Activated naive CD8-positive, alpha-beta T cell treated with anti-CD3 and anti-CD28 coated beads for 36 hours (primary cell): Measurements from ENCODE around the gene SOWAHA. TPM values are rescaled to one million over a fixed set of nuclear protein-coding genes. Genes with fewer than 3 reads are reported as not detected.
"Not testable (repeated sequence)": the region's sequence is repeated elsewhere in the genome, so short reads cannot be mapped to it uniquely, and the experiment has no call there.

Experiments used
- DNase-seq: peaks from one replicate; pipeline ENCODE4 v3.0.0; 2021
- H3K27ac Mint-ChIP-seq: one replicate; pipeline ENCODE4 v1.8.0; 2022; ENCODE audit warnings: mild to moderate bottlenecking, moderate library complexity, mixed read lengths
- H3K27me3 Mint-ChIP-seq: one replicate; pipeline ENCODE4 v1.8.0; 2022; ENCODE audit warnings: mild to moderate bottlenecking, mixed read lengths
- H3K36me3 Mint-ChIP-seq: one replicate; pipeline ENCODE4 v1.8.0; 2021; ENCODE audit warnings: mild to moderate bottlenecking, mixed read lengths
- H3K4me1 Mint-ChIP-seq: one replicate; pipeline ENCODE4 v1.8.0; 2021; ENCODE audit warnings: mixed read lengths
- H3K4me3 Mint-ChIP-seq: one replicate; pipeline ENCODE4 v1.8.0; 2022; ENCODE audit warnings: mild to moderate bottlenecking, moderate library complexity, mixed read lengths
- H3K9me3 Mint-ChIP-seq: one replicate; pipeline ENCODE4 v1.8.0; 2022; ENCODE audit warnings: mixed read lengths
- total RNA-seq, 2 experiments: library from RNA; stranded (reverse); gene quantifications; one replicate each; pipeline ENCODE4 v1.2.3, GENCODE V29; 2021

The SOWAHA gene
- total RNA-seq, 2 experiments from 2014 or later = 0.06 TPM; not detected in 1

DNA sequence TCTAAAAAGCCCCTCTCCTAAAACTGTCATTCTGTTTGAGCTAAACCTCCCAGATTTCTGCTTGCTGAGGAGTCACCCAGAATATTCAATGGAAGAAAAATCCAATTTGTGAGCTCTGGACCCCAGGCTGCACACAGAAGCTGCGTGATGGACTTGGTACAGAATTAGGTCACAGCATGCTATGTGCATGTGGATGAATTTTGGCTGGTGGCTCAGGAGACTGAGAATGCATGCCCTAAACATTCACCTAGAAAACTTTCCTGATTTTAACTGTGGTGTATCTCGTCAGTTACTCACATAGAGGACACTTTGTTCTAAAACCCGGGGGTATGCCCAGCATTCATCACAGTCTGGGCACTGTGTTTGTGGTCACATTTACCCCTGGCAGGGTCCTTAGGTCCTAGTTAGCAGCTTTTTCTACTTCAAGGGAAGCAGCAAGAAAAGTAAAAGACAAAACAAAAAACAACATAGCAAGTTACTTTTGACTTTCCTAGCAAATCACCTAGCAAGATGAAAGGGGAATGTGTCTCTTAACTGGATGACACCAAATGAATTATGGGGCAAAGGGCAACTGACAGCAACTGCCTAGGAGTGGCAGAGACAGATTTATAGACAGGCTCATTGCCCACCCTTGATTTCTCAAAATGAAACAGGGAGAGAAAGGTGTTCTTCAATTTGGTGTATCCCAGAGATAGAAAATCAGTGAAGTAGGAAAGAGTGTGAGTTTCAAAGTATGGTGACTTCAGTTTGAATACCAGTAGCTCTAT is 25.6 kb downstream of the SOWAHA start:
- H3K27me3 Mint-ChIP-seq = no peaks in the 10 kb centered on the region
- H3K9me3 Mint-ChIP-seq = no peaks in the 10 kb centered on the region
- H3K4me3 Mint-ChIP-seq = no peak overlapping the region
- no peak overlapping the region for H3K27ac Mint-ChIP-seq
- H3K4me1 Mint-ChIP-seq = no peaks in the 10 kb centered on the region
- H3K36me3 Mint-ChIP-seq = no peaks in the 10 kb centered on the region
- no peak for DNase-seq

DNA sequence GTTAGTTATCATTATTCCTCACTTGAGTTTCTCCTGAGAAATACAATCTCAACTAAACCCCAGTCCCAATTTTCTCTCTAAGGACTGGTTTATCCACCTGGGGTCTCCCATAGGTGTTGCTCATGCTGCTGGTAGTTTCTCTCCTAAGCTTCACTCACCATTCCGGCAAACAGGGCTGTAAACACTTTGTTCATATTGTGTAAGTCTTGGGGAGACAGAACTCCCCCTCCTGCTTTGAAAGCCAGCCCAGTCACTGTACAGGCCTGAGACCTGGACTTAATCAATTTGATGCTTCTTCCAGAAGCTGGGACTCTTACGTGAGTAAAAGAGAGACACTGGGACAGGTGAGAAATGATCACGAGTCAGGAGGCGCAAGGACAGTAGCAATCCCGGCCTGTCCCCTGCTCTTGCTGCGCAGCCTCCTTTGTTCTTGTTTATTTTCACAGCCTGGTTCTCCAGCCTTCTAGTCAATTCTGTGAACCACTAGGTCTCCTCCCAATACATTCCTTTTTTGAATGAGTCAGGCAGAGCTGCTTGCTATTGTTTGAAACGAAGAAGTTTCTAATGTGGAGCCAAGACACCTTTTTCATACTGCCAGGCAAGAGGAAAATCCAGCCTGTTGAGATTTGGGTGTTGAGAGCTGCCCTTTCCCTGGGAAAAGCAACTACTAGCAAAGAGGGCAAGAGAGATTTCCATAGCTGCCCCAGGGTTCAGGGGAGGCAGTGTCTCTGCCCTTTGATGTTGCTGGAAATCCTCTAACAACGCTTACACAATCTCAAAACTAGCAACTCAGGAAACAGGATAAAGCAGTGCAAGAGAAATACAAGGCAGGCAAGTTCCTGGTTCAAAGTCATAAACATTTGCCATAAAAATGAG is 26.6 kb downstream of the SOWAHA start:
- no peaks in the 10 kb centered on the region for H3K27me3 Mint-ChIP-seq
- H3K4me1 Mint-ChIP-seq = no peaks in the 10 kb centered on the region
- H3K27ac Mint-ChIP-seq = no peak overlapping the region
- no peaks in the 10 kb centered on the region for H3K36me3 Mint-ChIP-seq
- no peaks in the 10 kb centered on the region for H3K9me3 Mint-ChIP-seq
- DNase-seq = no peak
- no peak overlapping the region for H3K4me3 Mint-ChIP-seq

DNA sequence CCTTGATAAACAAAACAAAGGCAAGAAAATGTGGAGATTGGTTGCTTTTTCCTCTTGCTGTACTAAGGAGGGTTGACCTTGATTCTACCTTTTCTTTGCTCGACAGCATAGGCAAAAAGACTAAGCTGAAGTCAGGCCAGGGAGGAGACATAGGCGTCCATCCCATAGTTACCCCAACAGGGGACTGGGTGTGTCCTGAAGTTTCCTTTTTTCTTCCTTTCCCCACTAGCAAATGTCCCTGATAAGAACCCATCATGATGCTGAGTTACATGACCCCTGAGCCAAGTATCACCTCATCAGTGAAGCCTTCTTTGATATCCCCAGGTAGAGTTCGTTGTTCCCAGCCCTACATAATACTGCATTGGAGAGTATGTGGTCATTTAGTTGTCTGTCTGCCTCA is 27.2 kb downstream of the SOWAHA start:
- Mint-ChIP-seq H3K27me3 (no peaks in the 10 kb centered on the region), H3K9me3 (no peaks in the 10 kb centered on the region), H3K27ac (no peak overlapping the region), H3K4me3 (no peak overlapping the region), H3K4me1 (no peaks in the 10 kb centered on the region), H3K36me3 (no peaks in the 10 kb centered on the region)
- DNase-seq = no peak

DNA sequence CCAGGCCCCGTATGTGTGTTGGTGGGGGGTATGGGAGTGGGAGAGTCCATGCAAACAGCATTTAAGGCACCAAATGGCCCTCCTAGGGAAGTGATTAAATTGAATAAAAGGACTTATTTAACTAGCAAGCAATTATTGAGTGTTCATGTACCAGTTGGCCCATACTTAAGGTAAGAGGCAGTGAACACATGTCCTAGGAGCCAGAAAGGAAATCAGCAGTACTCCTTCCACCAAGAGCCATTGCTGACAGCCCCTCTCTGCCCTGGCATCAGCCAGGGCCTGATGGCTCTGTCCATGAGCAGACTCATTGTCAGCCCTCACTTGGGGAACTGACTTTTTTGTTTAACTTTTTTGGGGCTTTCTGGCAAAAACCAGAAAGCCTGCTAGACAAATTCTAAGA is 27.8 kb downstream of the SOWAHA start:
- no peak for DNase-seq
- Mint-ChIP-seq H3K4me1 (no peaks in the 10 kb centered on the region), H3K4me3 (no peak overlapping the region), H3K36me3 (no peaks in the 10 kb centered on the region), H3K9me3 (no peaks in the 10 kb centered on the region), H3K27ac (no peak overlapping the region), H3K27me3 (no peaks in the 10 kb centered on the region)

DNA sequence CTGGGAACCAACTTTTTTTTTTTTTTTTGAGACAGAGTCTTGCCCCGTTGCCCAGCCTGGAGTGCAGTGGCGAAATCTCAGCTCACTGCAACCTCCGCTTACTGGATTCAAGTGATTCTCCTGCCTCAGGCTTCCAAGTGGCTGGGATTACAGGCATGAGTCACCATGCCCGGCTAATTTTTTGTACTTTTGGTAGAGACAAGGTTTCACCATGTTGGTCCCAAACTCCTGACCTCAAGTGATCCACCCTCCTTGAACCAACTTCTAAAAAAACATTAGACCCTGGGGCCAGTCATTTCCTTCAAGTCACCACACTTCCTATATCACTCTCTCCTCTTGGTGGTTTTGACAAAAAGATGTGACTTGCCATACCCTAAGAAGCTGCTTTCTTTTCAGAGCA is 28.2 kb downstream of the SOWAHA start:
- H3K36me3 Mint-ChIP-seq = no peaks in the 10 kb centered on the region
- DNase-seq = no peak
- no peaks in the 10 kb centered on the region for H3K4me1 Mint-ChIP-seq
- H3K9me3 Mint-ChIP-seq = no peaks in the 10 kb centered on the region
- no peak overlapping the region for H3K27ac Mint-ChIP-seq
- H3K4me3 Mint-ChIP-seq = no peak overlapping the region
- H3K27me3 Mint-ChIP-seq = no peaks in the 10 kb centered on the region

DNA sequence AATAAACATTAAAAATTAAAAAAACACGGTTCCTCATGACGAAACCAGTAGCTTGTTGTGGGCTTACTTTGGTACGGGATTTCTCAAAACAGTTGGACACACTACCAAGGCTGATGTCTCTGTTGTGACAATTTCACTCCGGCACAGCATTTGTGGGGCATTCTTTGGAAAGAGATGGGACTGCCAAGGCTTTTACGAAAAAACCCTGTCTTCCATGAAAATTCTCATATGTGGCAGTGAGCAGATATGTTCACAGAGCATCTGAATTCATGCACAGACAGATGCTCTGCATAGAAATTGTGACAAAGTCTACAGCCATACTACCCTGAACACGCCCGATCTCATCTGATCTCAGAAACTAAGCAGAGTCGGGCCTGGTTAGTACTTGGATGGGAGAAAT is 35.2 kb downstream of the SOWAHA start:
- Mint-ChIP-seq H3K27me3 (no peaks in the 10 kb centered on the region), H3K36me3 (no peaks in the 10 kb centered on the region), H3K4me1 (no peaks in the 10 kb centered on the region), H3K4me3 (no peak overlapping the region), H3K27ac (no peak overlapping the region), H3K9me3 (no peaks in the 10 kb centered on the region)
- DNase-seq = no peak

DNA sequence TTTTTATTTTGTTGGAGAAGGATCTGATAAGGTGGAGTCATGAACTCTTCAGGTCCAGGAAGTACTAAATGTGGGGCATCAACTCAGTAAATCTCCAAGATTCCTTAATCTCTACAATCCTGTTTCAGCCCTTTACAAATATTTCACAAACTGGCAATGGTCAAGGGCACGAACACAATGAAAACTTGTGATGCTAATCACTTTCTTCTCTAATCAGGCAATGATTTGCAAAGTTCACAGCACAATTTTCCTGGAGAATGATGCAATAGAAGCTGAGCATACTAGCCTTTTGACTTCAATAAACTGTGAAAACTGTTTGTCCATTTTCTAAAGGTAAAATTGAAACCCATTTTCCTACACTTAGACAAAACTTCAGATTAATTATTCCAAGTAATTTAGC is 36.2 kb downstream of the SOWAHA start:
- Mint-ChIP-seq H3K36me3 (no peaks in the 10 kb centered on the region), H3K27me3 (no peaks in the 10 kb centered on the region), H3K27ac (no peak overlapping the region), H3K9me3 (no peaks in the 10 kb centered on the region), H3K4me3 (no peak overlapping the region), H3K4me1 (no peaks in the 10 kb centered on the region)
- no peak for DNase-seq

DNA sequence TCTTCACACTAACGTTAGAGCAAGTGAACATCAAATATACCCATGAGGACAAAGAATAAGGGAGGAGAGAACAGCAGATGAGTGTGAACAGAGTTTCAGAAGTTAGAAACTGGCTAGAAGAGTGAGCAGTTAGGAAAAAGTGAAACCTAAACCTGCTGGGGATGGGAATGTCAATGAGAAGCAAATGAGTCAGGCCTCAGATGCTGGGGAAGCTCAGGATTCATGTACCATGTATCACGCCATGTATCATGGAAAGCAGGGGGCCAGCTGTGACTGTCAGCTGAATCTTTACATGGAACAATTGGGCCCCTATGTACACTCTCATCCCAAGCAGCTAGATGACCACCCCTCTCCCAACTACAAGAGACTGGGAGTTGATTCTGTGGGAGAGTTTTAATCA is 37.0 kb downstream of the SOWAHA start:
- H3K36me3 Mint-ChIP-seq = no peaks in the 10 kb centered on the region
- H3K4me3 Mint-ChIP-seq = no peak overlapping the region
- H3K4me1 Mint-ChIP-seq = no peaks in the 10 kb centered on the region
- no peak for DNase-seq
- H3K9me3 Mint-ChIP-seq = no peaks in the 10 kb centered on the region
- H3K27me3 Mint-ChIP-seq = no peaks in the 10 kb centered on the region
- no peak overlapping the region for H3K27ac Mint-ChIP-seq

DNA sequence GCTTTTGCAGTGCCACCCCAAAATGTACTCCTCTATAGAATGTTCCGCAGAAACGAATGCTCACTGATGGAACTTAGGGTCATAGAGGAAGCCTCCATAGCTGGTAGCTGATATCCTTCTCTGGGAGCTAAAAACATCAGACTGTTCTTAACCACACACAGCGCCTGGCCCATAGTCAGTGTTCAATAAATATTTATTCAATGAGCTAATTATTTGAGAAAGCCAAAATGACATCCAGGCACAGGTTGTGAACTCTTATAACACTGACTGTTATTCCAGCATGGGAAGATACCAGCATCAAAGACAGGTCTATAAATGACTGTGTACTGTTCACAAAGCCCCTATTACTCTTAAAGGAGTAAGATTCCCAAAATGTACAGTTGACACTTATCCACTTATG is 40.2 kb downstream of the SOWAHA start:
- Mint-ChIP-seq H3K27me3 (peaks cover 4% of the 10 kb centered on the region), H3K36me3 (no peaks in the 10 kb centered on the region), H3K27ac (no peak overlapping the region), H3K4me1 (no peaks in the 10 kb centered on the region), H3K9me3 (no peaks in the 10 kb centered on the region), H3K4me3 (no peak overlapping the region)
- DNase-seq = no peak

DNA sequence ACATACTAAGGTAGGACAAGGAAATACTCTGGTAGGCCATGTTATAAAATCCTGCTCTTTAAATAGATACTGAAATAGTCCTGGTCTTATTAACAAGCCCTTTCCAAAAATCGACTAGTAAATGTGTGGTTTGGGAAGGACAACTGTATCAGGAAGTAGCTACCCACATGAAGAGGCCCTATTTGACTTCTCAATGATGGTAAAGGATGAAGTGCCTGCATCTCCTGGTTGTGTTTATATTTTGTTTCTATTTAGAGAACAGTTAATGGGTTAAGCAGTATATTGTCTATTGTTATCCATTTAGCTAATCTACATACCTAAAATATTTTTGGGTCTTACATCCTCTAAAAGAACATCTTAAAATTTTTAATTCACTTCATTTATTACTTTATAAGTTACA is 40.7 kb downstream of the SOWAHA start:
- Mint-ChIP-seq H3K4me1 (no peaks in the 10 kb centered on the region), H3K27me3 (peaks cover 4% of the 10 kb centered on the region), H3K4me3 (no peak overlapping the region), H3K36me3 (no peaks in the 10 kb centered on the region), H3K9me3 (no peaks in the 10 kb centered on the region), H3K27ac (no peak overlapping the region)
- no peak for DNase-seq

DNA sequence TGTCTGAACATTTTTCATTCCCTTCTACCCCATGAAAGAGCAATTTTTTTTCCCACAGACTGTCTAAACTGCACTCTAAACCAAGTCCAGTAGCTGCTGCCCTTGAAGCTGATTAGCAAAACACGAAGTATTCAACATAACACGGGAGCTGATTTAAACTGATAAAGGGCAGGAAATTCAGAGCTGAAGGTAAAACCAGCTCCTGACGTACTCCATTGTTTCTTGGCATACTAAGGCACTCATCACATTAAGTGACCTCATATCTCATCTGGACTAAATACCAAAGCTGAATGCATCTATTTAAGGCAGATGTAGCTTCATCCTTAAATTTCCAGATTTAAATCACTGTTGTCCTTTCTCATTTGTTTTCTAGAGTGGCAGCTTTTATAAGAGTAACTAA is 41.2 kb downstream of the SOWAHA start:
- H3K27ac Mint-ChIP-seq = no peak overlapping the region
- no peaks in the 10 kb centered on the region for H3K9me3 Mint-ChIP-seq
- no peaks in the 10 kb centered on the region for H3K4me1 Mint-ChIP-seq
- DNase-seq = no peak
- H3K36me3 Mint-ChIP-seq = no peaks in the 10 kb centered on the region
- peaks cover 4% of the 10 kb centered on the region for H3K27me3 Mint-ChIP-seq
- H3K4me3 Mint-ChIP-seq = no peak overlapping the region

DNA sequence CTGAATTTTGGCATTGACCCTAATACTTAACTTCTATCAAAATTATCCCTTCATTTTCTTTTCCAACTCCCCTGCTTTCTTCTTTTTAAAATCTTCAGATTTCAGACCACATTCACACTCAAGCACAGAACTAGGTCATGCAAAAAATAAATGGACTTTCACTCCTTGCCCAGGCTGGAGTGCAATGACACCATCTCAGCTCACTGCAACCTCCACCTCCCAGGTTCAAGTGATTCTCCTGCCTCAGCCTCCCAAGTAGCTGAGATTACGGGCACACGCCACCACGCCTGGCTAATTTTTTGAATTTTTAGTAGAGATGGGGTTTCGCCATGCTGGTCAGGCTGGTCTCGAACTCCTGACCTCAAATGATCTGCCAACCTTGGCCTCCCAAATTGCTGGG is 41.9 kb downstream of the SOWAHA start:
- not testable (repeated sequence) for H3K4me3 Mint-ChIP-seq, H3K4me1 Mint-ChIP-seq, H3K27ac Mint-ChIP-seq, H3K36me3 Mint-ChIP-seq, H3K27me3 Mint-ChIP-seq, H3K9me3 Mint-ChIP-seq, DNase-seq

DNA sequence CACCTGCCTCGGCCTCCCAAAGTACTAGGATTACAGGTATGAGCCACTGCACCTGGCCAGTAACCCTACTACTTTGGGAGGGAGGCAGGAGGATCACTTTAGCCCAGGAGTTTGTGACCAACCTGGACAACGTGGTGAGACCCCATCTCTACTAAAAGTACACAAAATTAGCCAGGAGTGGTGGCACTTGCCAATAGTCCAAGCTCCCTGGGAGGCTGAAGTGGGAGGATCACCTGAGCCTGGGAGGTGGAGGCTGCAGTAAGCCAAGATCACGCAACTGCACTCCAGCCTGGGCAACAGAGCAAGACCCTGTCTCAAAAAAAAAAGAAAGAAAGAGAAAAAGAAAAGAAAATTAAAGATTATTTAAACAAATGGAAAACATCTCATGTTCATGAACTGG is 42.9 kb downstream of the SOWAHA start:
- no peak for DNase-seq
- no peaks in the 10 kb centered on the region for H3K4me1 Mint-ChIP-seq
- H3K36me3 Mint-ChIP-seq = no peaks in the 10 kb centered on the region

DNA sequence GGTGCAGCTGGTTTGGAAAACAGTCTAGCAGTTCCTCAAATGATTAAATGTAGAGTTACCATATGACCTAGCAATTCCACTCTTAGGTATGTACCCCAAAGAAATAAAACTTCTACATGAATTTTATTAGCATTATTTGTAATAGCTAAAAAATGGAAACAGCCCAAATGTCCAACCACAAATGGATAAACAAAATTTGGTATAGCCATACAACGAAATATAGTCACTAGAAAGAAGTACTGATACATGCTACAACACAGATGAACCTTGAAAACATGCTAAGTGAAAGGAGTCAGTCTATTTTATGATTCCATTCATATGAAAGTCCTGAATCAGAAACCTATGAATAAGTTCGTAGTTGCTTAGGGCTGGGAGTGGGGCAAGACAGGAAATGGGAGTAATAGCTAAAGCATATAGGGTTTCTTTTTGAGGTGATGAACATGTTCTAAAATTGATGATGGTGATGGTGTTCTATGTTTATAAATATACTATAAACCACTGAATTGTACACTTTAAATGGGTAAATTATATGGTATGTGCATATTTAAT is 46.9 kb downstream of the SOWAHA start:
- peaks cover 4% of the 10 kb centered on the region for H3K27me3 Mint-ChIP-seq
- H3K4me1 Mint-ChIP-seq = no peaks in the 10 kb centered on the region
- no peak overlapping the region for H3K27ac Mint-ChIP-seq
- H3K36me3 Mint-ChIP-seq = no peaks in the 10 kb centered on the region
- no peaks in the 10 kb centered on the region for H3K9me3 Mint-ChIP-seq
- DNase-seq = no peak
- no peak overlapping the region for H3K4me3 Mint-ChIP-seq

More for the DNA sequence above, 42.9 kb downstream of the SOWAHA start:
- no peaks in the 10 kb centered on the region for H3K9me3 Mint-ChIP-seq
- no peak overlapping the region for H3K4me3 Mint-ChIP-seq
- no peak overlapping the region for H3K27ac Mint-ChIP-seq
- peaks cover 4% of the 10 kb centered on the region for H3K27me3 Mint-ChIP-seq

DNA sequence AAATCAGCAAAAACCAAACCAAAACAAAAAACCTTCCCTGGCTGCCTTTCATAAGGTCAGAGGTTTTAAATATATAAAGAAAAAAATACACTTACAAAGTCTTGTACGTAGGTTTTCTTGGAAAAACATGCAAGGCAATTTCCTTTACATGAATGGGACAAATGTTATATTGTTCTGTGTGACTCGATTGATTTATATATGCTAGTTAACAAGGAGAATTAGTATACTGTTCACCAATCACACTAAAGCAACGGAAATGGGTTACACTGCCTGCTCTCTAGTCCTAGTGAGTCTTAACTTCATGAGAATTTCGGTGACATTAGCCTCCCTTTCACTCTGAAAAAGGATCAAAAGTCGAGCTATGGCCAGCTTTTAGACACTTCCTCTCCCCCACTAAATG is 47.6 kb downstream of the SOWAHA start:
- no peaks in the 10 kb centered on the region for H3K36me3 Mint-ChIP-seq
- H3K4me1 Mint-ChIP-seq = peaks cover 5% of the 10 kb centered on the region
- no peak for DNase-seq
- no peak overlapping the region for H3K4me3 Mint-ChIP-seq
- H3K9me3 Mint-ChIP-seq = no peaks in the 10 kb centered on the region
- peaks cover 4% of the 10 kb centered on the region for H3K27me3 Mint-ChIP-seq
- no peak overlapping the region for H3K27ac Mint-ChIP-seq
